GM12872 (cell line): ENCODE measurements around the gene SLC25A15.
A peak's percentile ranks its signal among the peaks of the same experiment; 100 is the strongest.

Experiments
- CTCF ChIP-seq: IDR thresholded peaks from 3 replicates; pipeline ENCODE4 v1.5.1; 2011; ENCODE audit warnings: low read depth, mild to moderate bottlenecking, low read length, moderate library complexity; ENCODE audit not compliant: insufficient read depth

Gene SLC25A15

GRCh38 chr13:40809471-40809870, 20.1 kb downstream of the SLC25A15 start:
- no peak for TF ChIP-seq CTCF

DNA sequence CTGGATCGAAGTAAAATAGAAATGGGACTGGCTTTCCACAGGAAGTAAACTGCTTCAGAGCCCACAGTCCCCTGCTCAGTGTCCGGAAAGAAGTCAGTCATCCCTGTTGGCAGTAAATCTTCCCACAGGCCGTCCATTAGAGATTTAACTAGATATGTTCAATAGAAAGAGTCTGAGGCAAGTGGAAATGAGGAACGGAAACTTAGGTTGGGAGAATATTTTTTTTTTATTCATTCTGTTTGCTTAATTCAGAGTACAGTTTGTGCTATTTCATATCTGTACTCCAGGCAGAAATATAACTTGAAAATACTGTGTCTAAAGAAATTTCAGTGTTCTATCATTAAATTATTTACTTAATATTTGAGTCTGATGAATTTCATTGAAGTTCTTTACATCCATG, 22.7 kb downstream of the SLC25A15 start:
- no peak for TF ChIP-seq CTCF

DNA sequence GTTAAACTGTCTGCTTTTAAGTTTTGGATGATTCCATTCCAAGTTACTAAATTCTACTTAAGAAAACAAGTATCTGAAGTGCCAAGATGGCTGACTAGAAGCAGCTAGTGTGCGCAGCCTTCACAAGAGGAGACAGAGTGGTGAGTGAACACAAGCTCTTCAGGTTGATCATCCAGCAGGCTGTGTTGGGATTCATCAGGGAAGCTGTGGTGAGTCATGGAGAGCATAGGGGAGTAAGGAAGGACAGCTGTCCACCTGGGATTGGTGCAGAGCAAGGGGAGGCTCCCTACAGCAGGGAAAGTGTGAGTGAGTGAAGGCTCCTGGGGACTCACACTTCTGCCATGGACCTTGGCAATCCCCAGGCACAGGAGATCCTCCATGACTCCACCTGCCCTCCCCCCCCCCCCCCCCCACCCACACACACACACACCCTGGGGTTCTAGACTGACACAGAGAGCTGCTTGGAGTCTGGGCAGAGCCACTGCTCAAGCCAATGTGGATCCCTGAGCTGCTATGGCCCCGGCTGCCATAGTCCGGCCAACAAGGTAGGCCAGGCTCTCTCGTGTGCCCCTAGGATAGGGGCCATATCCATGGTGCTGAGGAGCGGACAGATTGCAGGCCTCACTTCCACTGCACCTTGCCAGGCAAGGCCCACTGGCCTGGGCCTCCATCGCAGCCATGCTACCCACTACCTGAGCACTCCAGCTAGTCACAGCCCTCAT, 23.5 kb downstream of the SLC25A15 start:
- TF ChIP-seq CTCF = no peak

DNA sequence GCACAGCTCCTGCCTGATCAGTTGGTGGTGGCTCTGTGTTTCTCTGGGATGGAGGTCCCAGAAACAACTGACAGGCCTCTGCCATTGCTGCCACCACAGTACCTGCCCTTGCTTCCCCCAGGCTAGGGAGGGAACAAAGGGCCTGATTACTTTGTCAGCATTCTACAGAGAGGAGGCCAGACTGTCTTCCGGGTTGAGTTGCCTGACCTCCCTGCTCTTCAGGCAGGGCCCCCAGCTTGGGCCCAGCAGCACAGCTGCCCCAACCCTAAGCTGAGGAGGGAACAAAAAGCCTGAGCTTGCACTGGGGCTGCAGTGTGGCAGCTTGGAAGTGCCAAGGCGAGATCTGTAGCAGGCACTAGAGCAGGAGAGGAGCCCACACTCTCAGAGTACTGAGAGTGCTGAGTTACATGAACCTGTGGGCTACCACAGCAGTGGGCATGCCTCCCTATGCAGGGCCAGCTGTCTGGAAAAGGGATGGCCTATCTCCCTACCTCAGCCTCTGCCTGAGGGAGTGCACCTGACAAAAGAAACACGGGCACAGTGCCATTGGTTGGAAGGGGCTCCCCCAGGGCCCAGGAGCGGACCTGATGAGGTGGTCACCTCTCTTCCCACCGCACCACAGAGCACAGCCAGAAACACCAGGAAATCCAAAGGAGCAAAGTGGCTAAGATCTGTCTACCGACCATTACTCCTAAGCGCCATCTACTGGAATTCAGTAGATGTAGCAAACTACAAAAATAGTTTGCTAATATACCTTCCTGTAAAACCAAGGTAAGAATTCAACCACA, 24.4 kb downstream of the SLC25A15 start:
- peak; percentile 75 for TF ChIP-seq CTCF

DNA sequence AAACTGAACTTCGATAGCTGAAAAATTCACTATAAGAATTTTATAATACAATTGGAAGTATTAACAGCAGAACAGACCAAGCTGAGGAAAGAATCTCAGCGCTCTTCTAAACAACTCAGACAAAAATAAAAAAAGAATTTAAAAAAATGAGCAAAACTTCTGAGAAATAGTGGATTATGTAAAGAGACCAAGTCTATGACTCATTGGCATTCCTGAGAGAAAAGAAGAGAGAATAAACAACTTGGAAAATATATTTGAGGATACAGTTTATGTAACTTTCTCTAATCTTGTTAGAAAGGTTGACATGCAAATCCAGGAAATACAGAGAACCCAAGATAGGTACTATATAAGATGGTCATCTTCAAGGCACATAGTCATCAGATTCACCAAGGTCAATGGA, 25.4 kb downstream of the SLC25A15 start:
- TF ChIP-seq CTCF = no peak

DNA sequence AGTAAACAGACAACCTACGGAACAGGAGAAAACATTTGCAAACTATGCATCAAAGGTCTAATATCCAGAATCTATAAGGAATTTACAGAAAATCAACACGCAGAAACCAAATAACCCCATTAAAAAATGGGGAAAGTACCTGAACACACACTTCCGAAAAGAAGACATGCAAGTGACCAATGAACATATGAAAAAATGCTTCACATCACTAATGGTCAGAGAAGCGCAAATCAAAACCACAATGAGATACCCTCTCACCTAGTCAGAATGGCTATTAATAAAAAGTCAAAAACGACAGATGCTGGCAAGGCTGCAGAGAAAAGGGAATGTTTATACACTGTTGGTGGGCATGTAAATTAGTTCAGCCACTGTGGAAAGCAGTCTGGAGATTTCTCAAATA, 29.5 kb downstream of the SLC25A15 start:
- TF ChIP-seq CTCF = no peak

DNA sequence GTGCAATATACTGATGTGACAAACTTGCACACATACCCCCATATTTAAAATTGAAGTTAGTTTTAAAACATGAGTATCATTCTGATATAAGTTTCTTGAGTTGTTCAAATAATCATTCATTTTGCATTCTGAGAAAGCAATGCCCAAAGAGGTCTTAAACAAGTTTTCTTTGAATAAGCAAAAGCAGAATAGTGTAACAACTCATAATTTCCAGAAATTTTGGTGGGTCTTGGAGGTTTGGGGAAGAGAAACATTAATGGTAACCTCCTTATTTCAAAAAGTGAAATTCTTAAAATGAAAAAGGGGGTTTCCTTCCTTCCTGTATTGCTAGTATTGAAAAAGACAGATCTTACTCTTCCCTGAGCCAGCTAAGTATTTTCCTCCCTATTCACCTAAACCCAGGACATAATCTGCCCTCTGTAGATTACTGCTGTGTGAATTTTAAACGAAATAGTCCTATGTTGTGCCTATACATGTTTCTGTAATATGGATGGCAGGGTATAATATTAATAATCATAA, 30.4 kb downstream of the SLC25A15 start:
- TF ChIP-seq CTCF = no peak
